Lower lobe of right lung (tissue), 2 donors: ENCODE results near the gene RASAL2. TPM values are rescaled to one million over a fixed set of nuclear protein-coding genes. Genes with fewer than 3 reads are reported as not detected.

Experiments used
- ATAC-seq, 2 donors: fragments of 200-7000 bp; cut with Tn5 transposase; one replicate each; pipeline ENCODE4 v1.9.1; 2020 to 2022; ENCODE audit warnings: mild to moderate bottlenecking in 2 of 2, moderate library complexity in 2 of 2
- DNase-seq: peaks from one replicate; pipeline ENCODE4 v3.0.0-alpha.2; 2020
- H3K27ac ChIP-seq: fragments of 200-600 bp; one replicate; pipeline ENCODE4 v1.8.0; 2022
- H3K27me3 ChIP-seq: fragments of 200-600 bp; one replicate; pipeline ENCODE4 v1.8.0; 2022; ENCODE audit warnings: low read depth
- H3K36me3 ChIP-seq: fragments of 200-600 bp; one replicate; pipeline ENCODE4 v1.8.0; 2022; ENCODE audit warnings: mild to moderate bottlenecking
- H3K4me1 ChIP-seq: fragments of 200-600 bp; one replicate; pipeline ENCODE4 v1.8.0; 2022
- H3K4me3 ChIP-seq: fragments of 200-600 bp; one replicate; pipeline ENCODE4 v1.8.0; 2022; ENCODE audit warnings: mild to moderate bottlenecking
- H3K9me3 ChIP-seq: fragments of 200-600 bp; one replicate; pipeline ENCODE4 v1.8.0; 2022
- CTCF ChIP-seq: fragments of 200-600 bp; IDR thresholded peaks from one replicate; pipeline ENCODE4 v1.8.0; 2022; ENCODE audit warnings: antibody characterized with exemption, mild to moderate bottlenecking
- intact Hi-C: fragments of 100-400 bp; cut with DNase I; formaldehyde crosslinking; loops from one replicate; pipeline ENCODE4 v1.11.0; 2022
- total RNA-seq: library from RNA; stranded (reverse); fragmentation: NEBNext Ultra II Directional; extraction: Animal tissue kit (Norgen Biotek cat#: 25700); gene quantifications from one replicate; pipeline ENCODE4 v1.2.1, GENCODE V29; 2021
- donor health status: DM: no; HTN: yes; CAD: no; lungs with severe emphysema.

RASAL2 gene
- total RNA-seq, 1 donor from 2014 or later: 48.3 TPM

- Histone ChIP-seq H3K27ac (no peak overlapping the region), H3K36me3 (no peaks in the 10 kb centered on the region), H3K9me3 (no peaks in the 10 kb centered on the region), H3K4me1 (peaks cover 54% of the 10 kb centered on the region), H3K4me3 (peak overlapping the region; percentile 10), H3K27me3 (no peaks in the 10 kb centered on the region)
- DNase-seq (peak; percentile 75), ATAC-seq (peak; percentile 82 to 87)
- no peak for TF ChIP-seq CTCF
- intact Hi-C loops: no loop called here
Measured at GRCh38 chr1:178341261-178341956, 247.5 kb downstream of the RASAL2 start.

DNA sequence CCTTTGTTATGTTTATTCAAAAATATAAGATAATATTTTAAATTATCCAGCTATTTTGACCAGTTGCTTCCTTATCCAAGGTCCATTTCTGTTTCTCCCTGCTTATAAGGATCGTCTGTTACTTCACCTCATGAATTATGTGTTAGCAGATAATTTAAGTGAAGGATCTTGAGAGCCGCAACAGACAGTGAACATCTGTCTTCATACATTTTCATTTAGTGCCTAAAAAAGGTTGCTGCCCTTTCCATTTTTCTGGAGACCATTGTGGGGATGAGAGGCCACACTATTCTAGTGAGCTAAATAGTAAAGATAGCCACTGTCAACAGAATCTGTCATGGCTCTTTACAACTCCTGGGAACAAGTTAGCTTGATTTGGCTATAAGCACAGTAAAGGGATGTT is 248.8 kb downstream of the RASAL2 start:
- ATAC-seq (no peak), DNase-seq (no peak)
- Histone ChIP-seq H3K4me3 (no peak overlapping the region), H3K27ac (no peak overlapping the region), H3K36me3 (no peaks in the 10 kb centered on the region), H3K9me3 (no peaks in the 10 kb centered on the region), H3K27me3 (no peaks in the 10 kb centered on the region), H3K4me1 (peaks cover 54% of the 10 kb centered on the region)
- intact Hi-C loops: no loop called here
- no peak for TF ChIP-seq CTCF

DNA sequence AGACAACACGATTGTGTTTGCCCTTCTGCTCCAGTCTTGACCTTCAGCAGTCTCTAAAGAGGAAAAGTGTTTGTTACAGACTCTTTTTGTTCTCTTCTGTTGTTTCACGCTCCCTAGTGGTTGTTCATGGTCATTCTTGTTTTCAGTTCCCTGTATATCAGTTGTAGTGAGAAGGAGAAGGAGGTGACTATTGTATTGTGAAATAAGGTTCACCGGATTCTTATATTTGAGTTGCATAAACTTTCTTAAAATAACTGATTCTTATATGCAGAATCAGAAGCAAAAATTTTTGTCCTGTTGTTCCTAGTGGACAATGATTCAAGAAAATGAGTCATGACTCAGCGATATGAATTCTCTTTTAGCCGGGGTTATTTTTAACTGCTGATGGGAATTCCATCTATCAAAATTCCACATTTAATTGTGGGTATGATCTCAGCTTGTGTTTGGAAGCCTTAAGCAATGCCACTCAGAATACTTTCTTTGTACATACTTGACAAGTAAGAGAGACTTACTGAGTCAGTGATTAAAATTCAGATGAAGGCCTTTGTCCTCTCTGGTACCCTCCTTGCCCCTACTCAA is 250.7 kb downstream of the RASAL2 start:
- intact Hi-C loops: no loop called here
- no peaks in the 10 kb centered on the region for H3K36me3 ChIP-seq
- H3K4me3 ChIP-seq: no peak overlapping the region
- peak overlapping the region; percentile 39 for H3K27ac ChIP-seq
- no peak for DNase-seq
- no peaks in the 10 kb centered on the region for H3K27me3 ChIP-seq
- peak; percentile 52 for TF ChIP-seq CTCF
- H3K4me1 ChIP-seq: peaks cover 54% of the 10 kb centered on the region
- H3K9me3 ChIP-seq: no peaks in the 10 kb centered on the region
- peak; percentile 84 to 87 for ATAC-seq

DNA sequence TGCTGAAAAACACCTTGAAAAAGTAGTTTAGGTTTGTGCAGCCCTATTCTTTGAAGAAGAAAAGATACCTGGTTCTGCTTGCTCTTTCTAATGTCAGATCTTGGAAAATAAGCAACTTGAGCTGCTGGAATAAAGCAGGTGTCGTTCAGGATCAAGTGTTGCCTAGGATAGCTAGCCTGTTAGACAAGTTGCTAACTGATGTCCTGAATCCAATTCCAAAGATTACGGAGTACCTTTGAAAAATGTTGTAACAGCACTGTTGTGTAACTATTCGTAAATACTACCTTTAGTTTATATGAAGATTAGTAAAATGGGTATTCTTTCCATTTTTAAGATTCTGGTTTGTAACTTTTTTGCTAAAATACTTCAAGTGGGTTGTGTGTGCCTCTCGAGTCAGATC is 251.3 kb downstream of the RASAL2 start:
- Histone ChIP-seq H3K36me3 (no peaks in the 10 kb centered on the region), H3K27me3 (no peaks in the 10 kb centered on the region), H3K4me3 (no peak overlapping the region), H3K4me1 (peaks cover 54% of the 10 kb centered on the region), H3K27ac (no peak overlapping the region), H3K9me3 (no peaks in the 10 kb centered on the region)
- ATAC-seq (peak; percentile 39 to 44), DNase-seq (no peak)
- no peak for TF ChIP-seq CTCF
- intact Hi-C loops: no loop called here

DNA sequence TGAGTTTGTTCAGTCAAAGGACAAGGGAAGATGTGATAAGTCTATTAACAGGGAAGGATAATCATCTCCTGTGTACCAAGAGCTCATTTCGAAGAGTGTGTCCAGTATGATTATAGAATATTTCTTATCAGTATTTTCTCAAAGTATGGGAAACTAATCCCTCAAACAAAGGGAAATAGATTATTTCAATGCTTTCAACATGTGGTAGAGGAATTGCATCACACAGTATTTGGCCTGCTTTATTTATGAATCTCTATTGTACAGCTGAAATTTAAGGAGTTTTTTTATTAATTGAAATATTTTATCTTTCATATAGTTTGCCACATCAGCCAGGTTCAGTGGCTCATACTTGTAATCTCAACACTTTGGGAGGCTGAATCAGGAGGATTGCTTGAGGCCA is 251.9 kb downstream of the RASAL2 start:
- no peaks in the 10 kb centered on the region for H3K9me3 ChIP-seq
- DNase-seq (no peak), ATAC-seq (no peak)
- no peaks in the 10 kb centered on the region for H3K27me3 ChIP-seq
- intact Hi-C loops: no loop called here
- TF ChIP-seq CTCF: no peak
- no peak overlapping the region for H3K4me3 ChIP-seq
- H3K27ac ChIP-seq: no peak overlapping the region
- peaks cover 50% of the 10 kb centered on the region for H3K4me1 ChIP-seq
- H3K36me3 ChIP-seq: no peaks in the 10 kb centered on the region
